Epithelial cell of proximal tubule (primary cell): ENCODE results near the gene ROR1. TPM values are rescaled to one million over a fixed set of nuclear protein-coding genes. Genes with fewer than 3 reads are reported as not detected.

ENCODE experiments used
- DNase-seq: peaks from one replicate; pipeline ENCODE4 v3.0.0-alpha.2; 2011; ENCODE audit warnings: low read depth
- H3K4me3 ChIP-seq: 2 replicates; pipeline ENCODE4 v1.5.1; 2011; ENCODE audit warnings: low read depth, mild to moderate bottlenecking, low read length
- CTCF ChIP-seq: conservative IDR thresholded peaks from 2 replicates; pipeline ENCODE4 v1.5.1; 2012; ENCODE audit warnings: low read depth, mild to moderate bottlenecking, low read length
- total RNA-seq: library from RNA; depleted of rRNA; stranded (reverse); fragments of >200 nt; gene quantifications from 2 replicates; pipeline ENCODE4 v1.2.3, GENCODE V29; 2015

The ROR1 gene
- total RNA-seq, 1 donor from 2014 or later, result 5.9 TPM

GRCh38 chr1:63976006-63976405 lies 202.2 kb downstream of the ROR1 start:
- no peak for TF ChIP-seq CTCF
- no peak overlapping the region for H3K4me3 ChIP-seq
- DNase-seq, result no peak

GRCh38 chr1:63977466-63977865 lies 203.6 kb downstream of the ROR1 start:
- no peak for TF ChIP-seq CTCF
- DNase-seq, result no peak
- H3K4me3 ChIP-seq, result no peak overlapping the region

GRCh38 chr1:63980740-63981407 lies 207.1 kb downstream of the ROR1 start:
- no peak overlapping the region for H3K4me3 ChIP-seq
- TF ChIP-seq CTCF, result no peak
- no peak for DNase-seq

DNA sequence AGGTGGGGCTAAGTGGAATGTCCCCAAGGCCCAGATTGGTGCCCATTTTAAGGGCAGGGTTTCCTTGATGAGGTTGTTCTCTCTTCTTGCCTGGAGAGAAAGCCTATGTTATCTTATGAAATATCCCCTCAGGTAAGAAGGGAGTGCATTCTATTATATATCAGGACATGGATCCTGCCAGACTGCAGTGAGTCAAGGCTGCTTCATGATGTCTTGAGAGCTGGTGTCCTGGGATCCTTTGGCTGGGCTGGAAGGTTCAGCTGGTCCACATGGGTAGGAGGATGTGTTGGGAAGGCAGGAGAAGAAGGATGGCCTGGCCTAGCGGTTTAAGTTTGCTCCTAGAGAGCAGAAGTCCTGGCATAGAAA lies 207.6 kb downstream of the ROR1 start:
- no peak overlapping the region for H3K4me3 ChIP-seq
- TF ChIP-seq CTCF, result no peak
- DNase-seq, result no peak

DNA sequence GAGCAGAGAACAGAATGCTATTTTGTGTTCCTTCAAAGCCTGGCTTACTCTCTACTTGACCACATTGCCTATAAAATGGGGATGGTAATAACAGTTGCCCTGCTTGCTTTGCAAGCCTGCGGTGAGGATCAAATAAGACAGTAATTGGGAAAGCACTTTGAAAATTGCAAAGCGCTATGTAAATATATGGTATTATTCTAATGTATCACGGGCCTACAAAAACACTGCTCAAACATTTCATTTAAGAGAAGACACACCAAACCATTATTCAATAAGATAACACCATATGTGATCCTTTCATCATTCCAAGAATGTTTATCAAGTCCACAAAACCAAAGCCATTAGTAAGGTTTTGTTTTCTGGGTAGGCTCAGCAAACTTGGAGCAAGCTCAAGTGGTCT lies 208.4 kb downstream of the ROR1 start:
- TF ChIP-seq CTCF, result no peak
- H3K4me3 ChIP-seq, result no peak overlapping the region
- no peak for DNase-seq

DNA sequence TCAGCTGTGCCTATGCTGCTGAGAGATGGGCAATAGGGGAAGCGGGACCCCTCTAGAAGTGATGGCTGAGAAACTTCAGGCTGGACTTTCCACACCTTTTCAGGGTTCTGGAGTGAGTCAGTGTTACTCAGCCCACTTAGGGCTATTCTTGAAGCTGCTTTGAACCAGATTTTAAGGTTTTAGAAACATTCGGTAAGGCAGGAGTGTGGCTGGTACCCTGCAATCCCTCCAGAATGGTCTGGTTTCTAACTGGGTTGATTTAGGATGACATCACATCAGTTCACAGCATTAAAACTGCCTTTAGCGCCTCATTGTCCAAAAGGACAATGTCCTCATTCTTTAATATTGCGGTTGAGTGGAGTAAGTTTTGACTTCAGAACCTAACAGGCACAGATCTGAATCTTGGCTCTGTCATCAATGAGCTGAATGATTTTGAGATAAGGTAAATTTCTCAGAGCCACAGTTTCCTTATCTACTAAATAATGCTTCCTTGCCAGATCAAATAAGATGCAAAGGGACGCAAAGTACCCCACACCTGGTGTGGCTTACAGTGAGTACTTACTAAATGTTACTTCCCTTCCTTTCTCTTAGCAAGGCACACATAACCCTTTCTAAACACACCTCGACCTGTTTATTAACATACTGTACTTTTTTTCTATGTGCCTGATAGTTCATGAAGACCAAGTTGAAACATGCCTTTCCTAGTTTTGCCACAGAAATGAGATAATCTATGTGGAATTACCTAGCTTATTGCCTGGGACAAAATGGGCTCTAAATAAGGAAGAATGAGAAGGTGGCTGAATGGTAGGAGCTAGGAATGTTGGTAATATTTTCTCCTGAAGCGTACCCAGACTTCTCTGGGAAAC lies 209.8 kb downstream of the ROR1 start:
- no peak overlapping the region for H3K4me3 ChIP-seq
- no peak for DNase-seq
- no peak for TF ChIP-seq CTCF
